AG09319 (cell line): ENCODE data around the gene FNDC3B.

Experiments used
- DNase-seq: peaks from one replicate; pipeline ENCODE4 v3.0.0-alpha.2; 2010; ENCODE audit warnings: low read depth; ENCODE audit errors: extremely low read depth
- CTCF ChIP-seq: IDR thresholded peaks from 2 replicates; pipeline ENCODE4 v1.5.1; 2011; ENCODE audit warnings: low read depth, mild to moderate bottlenecking, inconsistent platforms, low read length, moderate library complexity

FNDC3B gene

GRCh38 chr3:172232579-172233212, 193.3 kb downstream of the FNDC3B start:
- DNase-seq, result no peak

GRCh38 chr3:172233474-172234277, 194.3 kb downstream of the FNDC3B start:
- no peak for DNase-seq
- no peak for TF ChIP-seq CTCF

More at GRCh38 chr3:172232579-172233212, 193.3 kb downstream of the FNDC3B start:
- no peak for TF ChIP-seq CTCF

- no peak for TF ChIP-seq CTCF
Observed at GRCh38 chr3:172235698-172236097, 196.3 kb downstream of the FNDC3B start.

GRCh38 chr3:172236771-172237742, 197.7 kb downstream of the FNDC3B start:
- TF ChIP-seq CTCF, result no peak
- DNase-seq, result no peak

More at GRCh38 chr3:172235698-172236097, 196.3 kb downstream of the FNDC3B start:
- DNase-seq, result no peak

- no peak for DNase-seq
- no peak for TF ChIP-seq CTCF
Observed at GRCh38 chr3:172238188-172238587, 198.8 kb downstream of the FNDC3B start.

- no peak for DNase-seq
Observed at GRCh38 chr3:172239218-172239790, 199.9 kb downstream of the FNDC3B start.

More at GRCh38 chr3:172239218-172239790, 199.9 kb downstream of the FNDC3B start:
- no peak for TF ChIP-seq CTCF
